Activated CD8-positive, alpha-beta T cell treated with anti-CD3 and anti-CD28 coated beads, Interleukin-2, amount 10 ng/mL, durations not matched to agents 7 days and 5 days (primary cell): Measurements from ENCODE around the gene ARHGEF12. TPM values are rescaled to one million over a fixed set of nuclear protein-coding genes. Genes with fewer than 3 reads are reported as not detected.

ENCODE experiments used
- ATAC-seq: fragments of 150-1000 bp; cut with Tn5 transposase; one replicate; pipeline ENCODE4 v1.10.0; 2021; ENCODE audit warnings: moderate library complexity
- CTCF ChIA-PET: fragments of 350-600 bp; sonication (Branson Sonifier 250); formaldehyde crosslinking; loops from one replicate; lab custom pipeline; 2021; ENCODE audit warnings: antibody characterized with exemption; lab: Charles Lee
- POLR2A ChIA-PET: fragments of 350-600 bp; sonication (Branson Sonifier 250); formaldehyde crosslinking; loops from one replicate; lab custom pipeline; 2021; ENCODE audit warnings: antibody characterized with exemption; lab: Charles Lee
- DNase-seq: peaks from one replicate; pipeline ENCODE4 v3.0.0-alpha.2; 2020
- H3K27ac Mint-ChIP-seq: one replicate; pipeline ENCODE4 v1.8.0; 2021; ENCODE audit warnings: mild to moderate bottlenecking, mixed read lengths
- H3K27me3 Mint-ChIP-seq: one replicate; pipeline ENCODE4 v1.8.0; 2021; ENCODE audit warnings: low read depth, mixed read lengths
- H3K36me3 Mint-ChIP-seq: one replicate; pipeline ENCODE4 v1.8.0; 2021; ENCODE audit warnings: low read depth, mixed read lengths
- H3K4me1 Mint-ChIP-seq: one replicate; pipeline ENCODE4 v1.8.0; 2021; ENCODE audit warnings: low read depth, mixed read lengths
- H3K4me3 Mint-ChIP-seq: one replicate; pipeline ENCODE4 v1.8.0; 2021; ENCODE audit warnings: mild to moderate bottlenecking, mixed read lengths
- H3K9me3 Mint-ChIP-seq: one replicate; pipeline ENCODE4 v1.8.0; 2022; ENCODE audit warnings: mixed read lengths; ENCODE audit not compliant: insufficient read depth
- total RNA-seq, 2 experiments: library from RNA; stranded (reverse); gene quantifications; one replicate each; pipeline ENCODE4 v1.2.3, GENCODE V29; 2021

Gene ARHGEF12
- total RNA-seq, 2 experiments from 2014 or later = 9.6 to 10.0 TPM

DNA sequence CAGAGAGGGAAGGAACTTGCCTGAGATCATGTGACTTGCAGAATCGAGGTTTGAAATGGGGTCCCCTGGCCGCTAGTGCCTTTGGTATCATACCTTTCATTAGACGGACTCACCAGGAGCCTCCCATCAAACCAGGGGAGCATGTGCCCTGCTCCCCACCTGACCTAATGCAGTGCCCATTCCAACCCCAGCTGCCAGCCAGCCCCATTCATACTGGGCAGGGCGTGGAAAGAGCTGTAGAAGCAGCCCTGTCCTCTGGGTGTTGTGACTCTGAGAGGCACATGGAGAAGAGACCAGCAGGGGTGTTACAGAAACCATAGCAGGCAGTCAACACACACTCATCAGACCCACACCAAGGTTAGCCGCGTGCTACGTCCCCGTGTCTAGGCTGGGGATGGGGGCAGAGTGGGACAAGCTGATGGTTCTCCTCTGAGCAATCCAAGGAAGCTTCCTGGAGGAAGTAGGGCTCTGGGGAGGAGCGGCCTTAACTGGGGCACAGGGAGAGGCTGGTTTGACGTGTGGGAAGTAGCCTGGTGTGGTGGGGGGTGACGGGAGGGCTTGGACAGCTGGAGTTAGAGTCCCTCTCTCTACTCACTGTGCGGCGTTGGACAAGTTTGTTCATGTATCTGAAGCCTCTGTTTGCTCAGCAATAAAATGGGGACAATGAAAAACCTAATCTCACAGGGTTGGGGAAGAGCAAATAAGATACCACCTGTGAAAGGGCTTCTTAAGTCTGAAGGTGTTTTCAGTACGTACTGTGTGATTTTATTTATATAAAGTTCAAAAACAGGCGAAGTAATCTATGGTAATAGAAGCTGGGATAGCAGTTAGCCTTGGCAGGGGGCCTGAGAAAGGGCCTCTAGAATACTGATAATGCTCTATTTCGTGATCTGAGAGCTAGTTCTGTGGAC lies 189.3 kb downstream of the ARHGEF12 start:
- Mint-ChIP-seq H3K4me3 (no peak overlapping the region), H3K9me3 (no peaks in the 10 kb centered on the region), H3K4me1 (no peaks in the 10 kb centered on the region), H3K27me3 (no peaks in the 10 kb centered on the region), H3K36me3 (no peaks in the 10 kb centered on the region), H3K27ac (no peak overlapping the region)
- ChIA-PET POLR2A (no interaction called here), CTCF (no interaction called here)
- ATAC-seq = no peak
- no peak for DNase-seq

DNA sequence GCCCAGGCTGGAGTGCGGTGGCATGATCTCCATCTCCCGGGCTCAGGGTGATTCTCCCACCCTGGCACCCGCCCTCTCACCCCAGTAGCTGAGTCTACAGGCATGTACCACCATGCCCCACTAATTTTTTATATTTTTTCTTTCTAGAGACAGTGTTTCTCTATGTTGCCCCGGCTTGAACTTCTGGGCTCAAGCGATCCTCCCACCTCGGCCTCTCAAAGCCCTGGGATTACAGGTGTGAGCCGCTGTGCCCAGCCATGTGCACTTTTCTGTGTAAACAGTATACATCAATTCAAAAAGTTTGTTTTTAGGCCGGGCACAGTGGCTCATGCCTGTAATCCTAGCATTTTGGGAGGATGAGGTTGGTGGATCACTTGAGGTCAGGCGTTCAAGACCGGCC lies 190.0 kb downstream of the ARHGEF12 start:
- ChIA-PET CTCF (no interaction called here), POLR2A (no interaction called here)
- H3K4me1 Mint-ChIP-seq = no peaks in the 10 kb centered on the region
- ATAC-seq = no peak
- H3K4me3 Mint-ChIP-seq = no peak overlapping the region
- no peak overlapping the region for H3K27ac Mint-ChIP-seq
- no peak for DNase-seq
- no peaks in the 10 kb centered on the region for H3K9me3 Mint-ChIP-seq
- no peaks in the 10 kb centered on the region for H3K27me3 Mint-ChIP-seq
- H3K36me3 Mint-ChIP-seq = no peaks in the 10 kb centered on the region

DNA sequence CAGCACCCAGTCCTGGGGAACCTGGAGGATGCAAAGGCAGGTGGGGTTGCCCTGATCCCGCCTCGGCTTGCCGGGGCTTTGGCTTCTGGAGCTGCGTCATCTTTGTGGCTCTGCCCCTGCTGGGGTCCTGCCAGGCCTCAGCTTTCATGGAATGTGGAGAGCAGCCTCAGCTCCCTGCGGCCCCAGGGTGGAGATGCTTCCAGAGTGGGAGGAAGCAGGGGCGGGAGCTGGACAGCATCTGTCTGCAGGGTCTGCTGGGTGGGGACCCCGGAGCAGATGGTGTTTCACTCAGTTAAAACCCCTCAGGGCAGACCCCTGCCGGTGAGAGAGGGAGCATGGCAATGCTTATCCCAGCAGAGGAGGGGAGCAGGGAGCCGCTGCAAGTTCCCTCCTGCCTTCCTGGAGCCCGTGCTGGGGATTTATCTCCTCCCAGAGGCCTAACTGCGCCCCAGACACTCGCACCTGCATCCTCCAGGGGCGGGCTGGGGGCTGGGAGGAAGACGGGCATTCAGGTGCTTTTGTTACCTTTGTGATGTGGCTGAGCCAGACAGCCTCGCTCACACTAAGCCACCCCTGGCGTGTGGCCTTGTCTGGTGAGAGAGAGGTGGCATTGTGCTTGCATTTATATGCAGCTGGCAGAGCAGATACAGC lies 191.0 kb downstream of the ARHGEF12 start:
- Mint-ChIP-seq H3K27ac (no peak overlapping the region), H3K9me3 (no peaks in the 10 kb centered on the region), H3K27me3 (no peaks in the 10 kb centered on the region), H3K4me3 (no peak overlapping the region), H3K36me3 (no peaks in the 10 kb centered on the region), H3K4me1 (no peaks in the 10 kb centered on the region)
- POLR2A ChIA-PET = no interaction called here
- CTCF ChIA-PET = no interaction called here
- ATAC-seq (no peak), DNase-seq (no peak)

DNA sequence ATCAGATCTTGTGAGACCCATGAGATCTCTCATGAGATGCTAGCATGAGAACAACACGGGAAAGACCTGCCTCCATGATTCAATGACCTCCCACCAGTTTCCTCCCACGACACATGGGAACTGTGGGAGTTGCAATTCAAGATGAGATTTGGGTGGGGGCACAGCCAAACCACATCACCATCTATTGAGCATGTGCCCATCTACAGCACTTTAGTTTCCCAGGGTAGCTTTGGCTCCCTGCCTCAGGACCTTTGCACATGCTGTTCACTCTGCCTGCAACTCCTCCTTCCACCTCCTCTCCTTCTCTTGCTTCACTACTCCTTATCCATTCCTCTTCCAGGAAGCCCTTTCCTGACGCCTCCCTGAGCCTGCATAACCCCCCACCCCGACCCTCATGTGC lies 192.5 kb downstream of the ARHGEF12 start:
- no peak for DNase-seq
- H3K27ac Mint-ChIP-seq = no peak overlapping the region
- no peaks in the 10 kb centered on the region for H3K27me3 Mint-ChIP-seq
- H3K36me3 Mint-ChIP-seq = no peaks in the 10 kb centered on the region
- H3K4me1 Mint-ChIP-seq = no peaks in the 10 kb centered on the region
- ChIA-PET POLR2A (no interaction called here), CTCF (no interaction called here)
- no peak for ATAC-seq
- no peak overlapping the region for H3K4me3 Mint-ChIP-seq
- H3K9me3 Mint-ChIP-seq = no peaks in the 10 kb centered on the region

DNA sequence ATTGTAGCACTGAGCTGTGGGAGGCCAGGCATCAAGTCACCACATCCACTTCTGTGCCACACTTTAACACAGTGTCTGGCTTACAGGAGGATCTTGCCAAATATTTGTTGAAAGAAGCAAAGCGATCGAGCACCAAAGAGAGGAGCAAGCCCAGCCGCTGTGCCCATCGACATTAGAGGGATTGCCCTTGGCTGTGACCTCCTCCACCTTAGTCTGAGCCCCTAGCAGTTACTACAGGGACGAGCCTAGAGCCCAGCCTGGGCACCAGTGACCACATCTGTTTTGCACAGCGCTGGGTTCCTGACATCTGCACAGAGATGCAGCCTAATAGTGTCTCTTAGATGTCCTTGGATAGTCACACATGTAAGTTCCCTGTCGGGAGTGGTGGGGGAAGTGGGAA lies 193.0 kb downstream of the ARHGEF12 start:
- no peak for DNase-seq
- no peaks in the 10 kb centered on the region for H3K9me3 Mint-ChIP-seq
- no peak overlapping the region for H3K4me3 Mint-ChIP-seq
- H3K4me1 Mint-ChIP-seq = no peaks in the 10 kb centered on the region
- ATAC-seq = no peak
- H3K36me3 Mint-ChIP-seq = no peaks in the 10 kb centered on the region
- ChIA-PET CTCF (no interaction called here), POLR2A (no interaction called here)
- no peaks in the 10 kb centered on the region for H3K27me3 Mint-ChIP-seq
- no peak overlapping the region for H3K27ac Mint-ChIP-seq

DNA sequence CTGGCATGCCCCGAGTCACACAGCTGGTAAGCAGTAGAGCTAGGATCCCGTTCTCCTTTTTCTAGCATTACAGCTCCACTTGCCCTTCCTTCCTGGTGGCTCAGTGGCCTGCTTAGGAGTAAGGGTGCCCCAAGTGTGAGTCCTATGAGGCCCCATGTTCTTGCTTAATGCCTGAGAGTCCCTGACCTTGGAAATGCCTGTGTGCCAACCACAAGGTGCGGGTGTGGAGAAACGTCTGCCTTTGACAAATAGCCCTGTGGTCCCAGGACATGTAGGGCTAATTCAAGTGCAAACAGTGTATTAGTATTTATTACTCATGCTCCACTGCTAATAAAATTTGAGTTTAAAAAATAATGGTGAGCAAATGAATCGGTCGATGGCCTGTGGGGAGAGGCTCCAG lies 193.7 kb downstream of the ARHGEF12 start:
- DNase-seq = no peak
- no peak for ATAC-seq
- Mint-ChIP-seq H3K36me3 (no peaks in the 10 kb centered on the region), H3K4me3 (no peak overlapping the region), H3K27me3 (no peaks in the 10 kb centered on the region), H3K9me3 (no peaks in the 10 kb centered on the region), H3K4me1 (no peaks in the 10 kb centered on the region), H3K27ac (no peak overlapping the region)
- POLR2A ChIA-PET = no interaction called here
- CTCF ChIA-PET = no interaction called here

DNA sequence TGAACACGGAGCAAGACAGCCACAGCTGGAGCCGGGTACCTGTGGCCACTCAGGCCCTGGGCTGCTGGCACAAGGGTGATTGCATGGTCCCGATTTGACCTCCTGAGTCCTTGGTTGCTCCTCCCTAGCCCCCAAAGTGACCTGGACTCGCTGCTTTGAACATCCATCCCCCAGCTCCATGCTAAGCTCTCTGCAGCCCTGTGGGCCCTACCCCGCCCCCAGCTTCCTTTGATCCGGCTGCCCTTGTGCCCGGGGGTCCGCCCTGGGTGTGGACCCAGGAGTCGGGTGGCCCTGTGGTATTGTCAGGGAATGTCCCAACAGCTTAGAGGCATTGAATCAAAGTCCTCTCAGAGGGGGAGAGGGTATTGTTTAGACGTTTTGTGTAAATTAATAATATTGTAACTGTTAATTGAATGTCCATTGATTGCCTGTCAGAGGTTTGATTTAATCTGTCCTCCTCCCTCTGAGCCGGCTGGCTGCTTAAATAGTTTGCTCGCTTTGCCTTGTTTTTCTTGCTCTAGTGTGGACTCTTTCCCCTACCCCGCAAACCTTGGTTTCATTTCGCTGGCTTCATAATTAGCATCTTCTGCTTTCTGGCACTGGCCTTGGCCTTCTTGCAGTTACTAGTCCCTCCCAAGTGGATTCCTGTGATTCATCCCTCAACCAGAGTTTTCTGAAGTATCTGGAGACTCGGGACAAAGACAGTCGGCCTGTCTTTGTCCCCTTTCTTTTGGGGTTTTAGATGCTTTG lies 196.0 kb downstream of the ARHGEF12 start:
- Mint-ChIP-seq H3K9me3 (no peaks in the 10 kb centered on the region), H3K27me3 (no peaks in the 10 kb centered on the region), H3K4me3 (no peak overlapping the region), H3K36me3 (no peaks in the 10 kb centered on the region), H3K27ac (no peak overlapping the region), H3K4me1 (no peaks in the 10 kb centered on the region)
- CTCF ChIA-PET = no interaction called here
- no peak for ATAC-seq
- POLR2A ChIA-PET = no interaction called here
- DNase-seq = no peak

DNA sequence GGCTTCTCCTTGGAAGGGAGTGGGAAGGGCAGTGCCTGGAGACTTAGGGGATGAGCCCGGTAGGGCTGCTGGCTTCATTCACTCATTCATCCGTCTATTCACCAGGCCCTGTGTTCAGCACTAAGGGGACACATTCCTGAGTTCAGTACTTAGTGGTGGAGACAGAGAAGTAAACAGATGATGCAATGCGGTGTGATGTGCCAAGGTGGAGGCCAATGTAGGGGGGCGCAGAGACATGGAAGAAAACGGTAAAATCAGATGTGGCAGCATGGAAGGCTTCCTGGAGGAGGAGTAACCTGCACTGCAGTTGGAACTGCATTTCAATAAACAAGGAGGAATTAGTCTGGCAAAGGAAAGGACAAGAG lies 196.6 kb downstream of the ARHGEF12 start:
- Mint-ChIP-seq H3K4me1 (no peaks in the 10 kb centered on the region), H3K4me3 (no peak overlapping the region), H3K9me3 (no peaks in the 10 kb centered on the region), H3K27ac (no peak overlapping the region), H3K36me3 (no peaks in the 10 kb centered on the region), H3K27me3 (no peaks in the 10 kb centered on the region)
- DNase-seq (no peak), ATAC-seq (no peak)
- POLR2A ChIA-PET = no interaction called here
- CTCF ChIA-PET = no interaction called here

DNA sequence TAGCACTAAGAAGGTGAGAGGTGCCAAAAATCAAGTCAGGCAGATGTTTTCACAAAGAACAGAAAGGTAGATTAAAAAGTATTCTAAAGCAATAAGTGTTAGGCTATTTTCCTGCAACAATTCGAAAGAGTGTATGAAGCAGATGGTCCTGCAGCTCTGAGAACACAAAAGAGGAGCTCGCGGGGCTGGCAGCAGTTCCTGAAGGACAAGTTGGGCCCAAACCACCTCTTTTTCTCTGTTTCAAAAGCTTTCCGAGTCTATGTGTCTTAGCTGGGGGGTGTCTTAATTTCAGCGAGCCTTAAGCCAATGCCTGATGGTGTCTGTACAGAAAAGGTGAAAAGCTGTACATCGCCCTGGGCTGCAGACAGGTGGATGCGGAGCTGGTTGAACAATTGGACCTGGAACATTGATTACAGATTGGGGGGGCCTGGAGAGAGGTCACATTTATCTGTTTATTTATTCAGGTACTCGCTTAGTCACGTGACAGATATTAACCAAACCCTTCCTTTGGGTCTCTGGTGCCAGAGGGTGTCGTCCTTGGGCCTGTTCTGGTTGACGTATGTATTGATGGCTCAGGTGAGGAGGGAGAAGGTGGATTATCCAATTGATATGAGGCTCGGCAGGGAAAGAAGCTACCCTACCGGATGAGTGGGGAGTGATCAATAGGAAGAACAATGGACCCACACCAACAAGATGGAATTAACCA lies 200.0 kb downstream of the ARHGEF12 start:
- no peaks in the 10 kb centered on the region for H3K36me3 Mint-ChIP-seq
- H3K4me1 Mint-ChIP-seq = no peaks in the 10 kb centered on the region
- H3K27ac Mint-ChIP-seq = no peak overlapping the region
- no peaks in the 10 kb centered on the region for H3K9me3 Mint-ChIP-seq
- CTCF ChIA-PET = no interaction called here
- DNase-seq = no peak
- no peak overlapping the region for H3K4me3 Mint-ChIP-seq
- no peak for ATAC-seq
- no peaks in the 10 kb centered on the region for H3K27me3 Mint-ChIP-seq
- POLR2A ChIA-PET = no interaction called here

DNA sequence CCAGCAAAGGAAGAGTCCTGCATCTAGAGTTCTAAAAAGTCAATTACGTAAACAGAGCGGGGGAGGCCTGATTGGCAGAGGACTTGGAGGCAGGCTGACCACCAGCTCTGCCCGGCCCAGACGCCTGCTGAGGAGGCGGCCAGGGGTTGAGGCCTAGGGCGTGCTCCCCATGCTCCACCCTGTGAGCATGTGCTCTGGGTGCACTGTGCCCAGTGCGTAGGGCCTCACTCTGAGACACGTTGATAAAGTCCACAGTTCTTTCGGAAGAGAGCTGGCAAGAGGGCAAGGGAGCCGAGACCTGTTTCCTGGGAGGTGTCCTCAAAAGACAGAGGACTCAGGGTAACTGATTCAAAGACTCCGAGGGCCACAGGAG lies 200.6 kb downstream of the ARHGEF12 start:
- ChIA-PET CTCF (no interaction called here), POLR2A (no interaction called here)
- H3K9me3 Mint-ChIP-seq = no peaks in the 10 kb centered on the region
- H3K27ac Mint-ChIP-seq = no peak overlapping the region
- DNase-seq = no peak
- H3K27me3 Mint-ChIP-seq = no peaks in the 10 kb centered on the region
- no peaks in the 10 kb centered on the region for H3K36me3 Mint-ChIP-seq
- H3K4me1 Mint-ChIP-seq = no peaks in the 10 kb centered on the region
- no peak for ATAC-seq
- no peak overlapping the region for H3K4me3 Mint-ChIP-seq

DNA sequence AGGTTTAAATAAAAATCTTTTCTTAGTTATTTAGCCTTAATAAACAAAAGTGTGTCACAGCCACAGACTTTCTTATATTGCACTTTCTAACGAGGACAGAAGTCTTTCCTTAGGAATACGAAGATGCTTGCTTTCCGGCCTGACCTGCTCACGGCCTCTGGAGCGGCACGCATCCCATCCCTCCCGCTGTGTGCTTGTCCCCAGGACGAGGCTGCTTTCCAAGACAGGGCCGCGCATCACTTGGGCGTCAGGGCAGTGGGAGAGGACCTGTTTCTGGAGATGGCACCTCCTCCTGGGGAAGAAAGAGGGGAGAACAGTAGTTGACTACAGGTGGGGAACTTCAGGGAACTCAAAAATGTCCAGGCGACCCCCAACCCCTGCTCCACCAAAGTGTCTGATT lies 201.8 kb downstream of the ARHGEF12 start:
- H3K36me3 Mint-ChIP-seq = no peaks in the 10 kb centered on the region
- H3K27me3 Mint-ChIP-seq = peaks cover 2% of the 10 kb centered on the region
- H3K4me3 Mint-ChIP-seq = no peak overlapping the region
- DNase-seq (no peak), ATAC-seq (no peak)
- ChIA-PET CTCF (no interaction called here), POLR2A (no interaction called here)
- no peak overlapping the region for H3K27ac Mint-ChIP-seq
- no peaks in the 10 kb centered on the region for H3K4me1 Mint-ChIP-seq
- H3K9me3 Mint-ChIP-seq = no peaks in the 10 kb centered on the region

DNA sequence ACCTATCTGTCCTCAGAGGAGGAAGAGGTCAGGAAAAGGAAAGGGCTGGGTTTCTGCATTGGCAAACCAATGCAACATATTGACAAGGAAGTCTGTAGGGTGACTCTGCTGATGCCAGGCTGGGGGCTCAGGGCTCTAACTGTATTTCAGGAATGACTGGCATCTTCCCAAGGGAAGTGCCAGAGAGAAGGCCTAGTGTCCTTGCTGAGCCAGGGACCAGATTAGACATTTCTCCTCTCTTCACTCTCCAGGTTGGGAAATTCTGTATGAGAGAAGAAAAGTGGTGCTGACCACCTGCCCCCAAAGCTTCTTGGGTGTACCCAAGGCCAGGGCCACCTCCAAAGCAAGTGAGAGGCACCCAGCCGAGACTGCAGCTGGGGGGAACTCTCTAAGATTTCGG lies 202.5 kb downstream of the ARHGEF12 start:
- ChIA-PET CTCF (no interaction called here), POLR2A (no interaction called here)
- no peak for ATAC-seq
- no peak overlapping the region for H3K27ac Mint-ChIP-seq
- no peak overlapping the region for H3K4me3 Mint-ChIP-seq
- DNase-seq = no peak
- peaks cover 2% of the 10 kb centered on the region for H3K27me3 Mint-ChIP-seq
- H3K9me3 Mint-ChIP-seq = no peaks in the 10 kb centered on the region
- H3K4me1 Mint-ChIP-seq = no peaks in the 10 kb centered on the region
- H3K36me3 Mint-ChIP-seq = no peaks in the 10 kb centered on the region
